Measurements from ENCODE around the gene CMTM4. TPM values are rescaled to one million over a fixed set of nuclear protein-coding genes. Genes with fewer than 3 reads are reported as not detected.

Gene CMTM4
- total and polyA plus RNA-seq, 2 experiments from 2014 or later: 14.1 to 77.0 TPM

GRCh38 chr16:66728804-66729203 is 32.3 kb upstream of the CMTM4 start (continued):
- no peak for TF ChIP-seq ETS1 (IDR thresholded peaks at IDR 0.05)
- TF ChIP-seq NANOG (IDR thresholded peaks at IDR 0.05; ENCODE audit: borderline replicate concordance): no peak

GRCh38 chr16:66728117-66728787 is 31.7 kb upstream of the CMTM4 start:
- peaks cover 33% of the 10 kb centered on the region for H3K4me1 Mint-ChIP-seq
- Histone ChIP-seq H3K79me2 (replicated peaks; ENCODE audit: insufficient read depth) (peaks cover 4% of the 10 kb centered on the region; the same call in 1 of the 2 replicates), H4K20me1 (replicated peaks; ENCODE audit: insufficient read depth) (0 out of 2 replicates have a peak, but pooled peaks cover 23% of the 10 kb centered on the region), H3K4me3 (no peak overlapping the region), H3K9me2 (ENCODE audit: insufficient read depth) (no peaks in the 10 kb centered on the region), H3K4me2 (no peak overlapping the region), H3K27ac (ENCODE audit: low read depth) (peak overlapping the region; percentile 92), H3K36me3 (ENCODE audit: insufficient read depth) (peaks cover 71% of the 10 kb centered on the region), H3F3A (replicated peaks; ENCODE audit: low read depth) (peaks cover 29% of the 10 kb centered on the region), H3K4me1 (ENCODE audit: insufficient read depth) (peaks cover 17% of the 10 kb centered on the region), H2AFZ (no peak overlapping the region), H3K27me3 (ENCODE audit: insufficient read depth) (no peaks in the 10 kb centered on the region)
- ATAC-seq: peak; percentile 67
- peak overlapping the region; percentile 91 for H3K27ac Mint-ChIP-seq
- H3K4me3 Mint-ChIP-seq: no peak overlapping the region; the same call in 2 of the 3 replicates
- H3K27me3 Mint-ChIP-seq (ENCODE audit: insufficient read depth, low read depth, poor library complexity): no peaks in the 10 kb centered on the region
- H3K36me3 Mint-ChIP-seq (ENCODE audit: low read depth): peaks cover 98% of the 10 kb centered on the region
- TF ChIP-seq CTCF (conservative IDR thresholded peaks at IDR 0.05; ENCODE audit: low read depth in 2 of 2): peak; percentile 60 to 73
- no peak for TF ChIP-seq POLR2AphosphoS5 (IDR thresholded peaks at IDR 0.05; ENCODE audit: low read depth)
- TF ChIP-seq ETS1 (IDR thresholded peaks at IDR 0.05): no peak
- DNase-seq (ENCODE audit: low spot score): peak; percentile 77
- H3K9me3 Mint-ChIP-seq: no peaks in the 10 kb centered on the region

GRCh38 chr16:66720766-66721165 is 24.2 kb upstream of the CMTM4 start:
- H3K27ac Mint-ChIP-seq: no peak overlapping the region
- no peak overlapping the region for H3K4me3 ChIP-seq
- H3K9me3 Mint-ChIP-seq: no peaks in the 10 kb centered on the region
- H2AFZ ChIP-seq: no peak overlapping the region
- no peaks in the 10 kb centered on the region for H3K27me3 ChIP-seq (ENCODE audit: insufficient read depth)
- no peak overlapping the region for H3K4me2 ChIP-seq
- H3K27ac ChIP-seq (ENCODE audit: low read depth): no peak overlapping the region
- ATAC-seq (no peak), DNase-seq (ENCODE audit: low spot score) (no peak)
- H3K9me2 ChIP-seq (ENCODE audit: insufficient read depth): no peaks in the 10 kb centered on the region
- H3K4me1 Mint-ChIP-seq: no peaks in the 10 kb centered on the region
- H3K36me3 ChIP-seq (ENCODE audit: insufficient read depth): peaks cover 45% of the 10 kb centered on the region
- peaks cover 10% of the 10 kb centered on the region; the same call in 1 of the 2 replicates for H4K20me1 ChIP-seq (replicated peaks; ENCODE audit: insufficient read depth)
- H3K4me1 ChIP-seq (ENCODE audit: insufficient read depth): no peaks in the 10 kb centered on the region
- H3K79me2 ChIP-seq (replicated peaks; ENCODE audit: insufficient read depth): no peaks in the 10 kb centered on the region; the same call in 1 of the 2 replicates
- no peak overlapping the region for H3K4me3 Mint-ChIP-seq
- peaks cover 53% of the 10 kb centered on the region for H3K36me3 Mint-ChIP-seq (ENCODE audit: low read depth)
- H3K27me3 Mint-ChIP-seq (ENCODE audit: insufficient read depth, low read depth, poor library complexity): no peaks in the 10 kb centered on the region
- peaks cover 12% of the 10 kb centered on the region for H3F3A ChIP-seq (replicated peaks; ENCODE audit: low read depth)
- TF ChIP-seq JUNB (IDR thresholded peaks at IDR 0.05; ENCODE audit: unreplicated experiment): no peak
- TF ChIP-seq POLR2AphosphoS5 (IDR thresholded peaks at IDR 0.05; ENCODE audit: low read depth): no peak
- TF ChIP-seq EZH2 (IDR thresholded peaks at IDR 0.05; ENCODE audit: low read depth, unreplicated experiment): no peak
- no peak for TF ChIP-seq CREB1 (CRISPR knock-in tag; IDR thresholded peaks at IDR 0.05; ENCODE audit: low read depth)
- TF ChIP-seq ETS1 (IDR thresholded peaks at IDR 0.05): no peak

All from GM23338 (cell line).